HUES64 (cell line): ENCODE results near the gene CTBP2.
A peak's percentile ranks its signal among the peaks of the same experiment; 100 is the strongest.

Experiments
- H3K27ac ChIP-seq: 2 replicates; pipeline ENCODE4 v1.7.0; 2013; ENCODE audit warnings: low read depth, low read length, inconsistent platforms
- H3K27me3 ChIP-seq: 2 replicates; pipeline ENCODE4 v1.6.1; 2013; ENCODE audit warnings: mild to moderate bottlenecking, low read length; ENCODE audit not compliant: insufficient read depth
- H3K36me3 ChIP-seq: 2 replicates; pipeline ENCODE4 v1.6.1; 2013; ENCODE audit warnings: mild to moderate bottlenecking, low read length; ENCODE audit not compliant: insufficient read depth
- H3K4me1 ChIP-seq: 2 replicates; pipeline ENCODE4 v1.6.1; 2013; ENCODE audit warnings: mild to moderate bottlenecking, low read length, moderate library complexity; ENCODE audit not compliant: insufficient read depth
- H3K4me3 ChIP-seq: 2 replicates; pipeline ENCODE4 v1.5.1; 2013; ENCODE audit warnings: mild to moderate bottlenecking, low read length, moderate library complexity
- H3K9ac ChIP-seq: 2 replicates; pipeline ENCODE4 v1.6.1; 2013; ENCODE audit warnings: mild to moderate bottlenecking, low read depth, low read length
- H3K9me3 ChIP-seq: 2 replicates; pipeline ENCODE4 v1.6.1; 2013; ENCODE audit warnings: low read depth, low read length; ENCODE audit not compliant: insufficient read depth
- WGBS: fragments of 150-250, 120-280 bp; methylation state at CpG from one replicate; pipeline ENCODE4 v1.1.7; 2013; ENCODE audit warnings: missing lambda C conversion rate; 5-methylcytosine and 5-hydroxymethylcytosine counted together

Gene CTBP2

GRCh38 chr10:124959564-124959963 lies 200.8 kb downstream of the CTBP2 start:
- Histone ChIP-seq H3K27ac (no peak overlapping the region), H3K4me1 (no peaks in the 10 kb centered on the region), H3K4me3 (no peak overlapping the region), H3K9ac (no peak overlapping the region), H3K27me3 (no peaks in the 10 kb centered on the region), H3K9me3 (no peaks in the 10 kb centered on the region), H3K36me3 (peaks cover 4% of the 10 kb centered on the region; the same call in 1 of the 2 replicates)
- WGBS: 84% methylated on average over 3 of the region's 3 CpGs

DNA sequence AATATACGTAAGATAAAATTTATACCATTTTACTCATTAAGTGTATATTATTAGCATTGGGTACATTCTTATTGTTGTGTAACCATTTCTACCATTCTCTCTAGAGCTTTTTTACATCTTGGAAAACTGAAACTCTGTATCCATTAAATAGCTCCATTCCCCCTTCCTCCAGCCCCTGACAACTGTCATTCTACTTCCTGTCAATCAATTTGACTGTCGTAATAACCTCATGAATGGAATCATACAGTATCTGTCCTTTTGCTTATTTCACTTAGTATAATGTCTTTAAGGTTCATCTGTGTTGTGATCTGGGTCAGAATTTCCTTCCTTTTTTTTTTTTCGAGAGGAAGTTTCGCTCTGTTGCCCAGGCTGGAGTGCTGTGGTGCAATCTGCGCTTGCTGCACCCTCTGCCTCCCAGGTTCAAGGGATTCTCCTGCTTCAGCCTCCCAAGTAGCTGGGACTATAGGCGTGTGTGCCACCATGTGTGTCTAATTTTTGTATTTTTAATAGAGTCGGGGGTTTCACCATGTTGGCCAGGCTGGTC lies 202.9 kb downstream of the CTBP2 start:
- Histone ChIP-seq H3K9me3 (no peaks in the 10 kb centered on the region), H3K27me3 (no peaks in the 10 kb centered on the region), H3K4me3 (no peak overlapping the region), H3K4me1 (no peaks in the 10 kb centered on the region), H3K27ac (no peak overlapping the region), H3K9ac (no peak overlapping the region), H3K36me3 (peaks cover 1% of the 10 kb centered on the region; the same call in 1 of the 2 replicates)
- WGBS: 95% methylated on average over 6 of the region's 7 CpGs

DNA sequence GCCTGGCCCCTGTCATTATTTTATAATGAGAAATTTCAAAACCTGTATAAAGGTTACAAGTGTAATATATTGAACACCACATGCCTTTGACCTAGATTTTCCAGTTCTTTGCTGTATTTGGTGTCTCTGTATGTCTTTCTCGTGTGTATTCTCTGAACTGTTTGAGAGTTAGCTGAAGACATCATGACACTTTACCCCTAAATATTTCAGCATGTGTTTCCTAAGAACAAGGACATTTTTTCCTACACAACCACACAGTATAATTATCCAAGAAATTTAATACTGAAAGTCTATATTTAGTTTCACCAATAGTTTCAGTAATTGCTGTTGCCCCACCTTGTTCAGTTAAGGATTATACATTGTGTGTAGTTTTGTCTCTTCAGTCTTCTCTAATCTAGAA lies 203.6 kb downstream of the CTBP2 start:
- H3K27ac ChIP-seq: no peak overlapping the region
- WGBS: 100% methylated on average over 1 of the region's 1 CpG
- no peaks in the 10 kb centered on the region for H3K27me3 ChIP-seq
- H3K9me3 ChIP-seq: no peaks in the 10 kb centered on the region
- H3K9ac ChIP-seq: no peak overlapping the region
- H3K4me3 ChIP-seq: no peak overlapping the region
- H3K4me1 ChIP-seq: no peaks in the 10 kb centered on the region
- H3K36me3 ChIP-seq: no peaks in the 10 kb centered on the region

DNA sequence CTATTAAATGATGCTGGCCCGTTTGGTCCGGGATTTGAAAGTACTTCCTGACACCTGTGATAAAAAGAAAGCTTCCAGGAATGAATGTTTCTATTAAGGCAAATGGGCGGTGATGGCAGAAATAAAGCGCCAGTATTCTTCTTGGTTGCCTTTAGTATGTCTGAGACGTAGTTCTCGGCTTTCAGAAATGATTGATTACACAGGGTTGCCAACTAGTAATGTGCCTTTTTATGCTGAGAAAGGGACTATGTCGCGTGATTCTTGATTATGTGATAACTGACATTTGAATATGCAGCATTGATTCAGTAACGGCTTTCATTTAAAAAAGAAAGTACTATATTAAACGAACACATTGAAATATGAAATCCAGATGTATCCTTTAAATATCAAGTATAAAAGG lies 204.5 kb downstream of the CTBP2 start:
- Histone ChIP-seq H3K27me3 (no peaks in the 10 kb centered on the region), H3K27ac (no peak overlapping the region), H3K9ac (no peak overlapping the region), H3K4me3 (no peak overlapping the region), H3K4me1 (no peaks in the 10 kb centered on the region), H3K9me3 (no peaks in the 10 kb centered on the region), H3K36me3 (no peaks in the 10 kb centered on the region)
- 95% methylated on average over 9 of the region's 10 CpGs for WGBS

DNA sequence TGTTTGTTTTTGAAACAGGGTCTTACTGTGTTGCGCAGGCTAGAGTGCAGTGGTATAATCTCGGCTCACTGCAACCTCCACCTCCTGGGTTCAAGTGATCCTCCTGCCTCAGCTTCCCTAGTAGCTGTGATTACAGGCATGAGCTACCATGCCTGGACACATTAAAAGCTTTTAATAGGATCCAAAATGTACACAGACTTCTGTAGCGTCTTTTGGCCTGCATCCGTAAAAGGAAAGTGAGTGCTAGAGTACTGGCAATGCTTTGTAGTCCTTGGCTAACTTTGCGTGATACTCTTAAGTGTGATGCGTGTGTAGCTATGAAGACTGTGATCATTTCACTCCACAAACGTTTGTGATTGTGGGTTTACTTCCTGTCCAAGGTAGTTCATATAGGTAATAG lies 205.1 kb downstream of the CTBP2 start:
- no peaks in the 10 kb centered on the region for H3K9me3 ChIP-seq
- no peaks in the 10 kb centered on the region for H3K36me3 ChIP-seq
- H3K4me1 ChIP-seq: no peaks in the 10 kb centered on the region
- H3K27me3 ChIP-seq: no peaks in the 10 kb centered on the region
- no peak overlapping the region for H3K9ac ChIP-seq
- WGBS: 84% methylated on average over 7 of the region's 7 CpGs
- H3K27ac ChIP-seq: no peak overlapping the region
- no peak overlapping the region for H3K4me3 ChIP-seq

- Histone ChIP-seq H3K4me3 (no peak overlapping the region), H3K9me3 (no peaks in the 10 kb centered on the region), H3K4me1 (no peaks in the 10 kb centered on the region), H3K9ac (no peak overlapping the region), H3K27ac (no peak overlapping the region), H3K36me3 (no peaks in the 10 kb centered on the region), H3K27me3 (no peaks in the 10 kb centered on the region)
- WGBS: 94% methylated on average over 3 of the region's 3 CpGs
These were observed 206.9 kb downstream of the CTBP2 start for GRCh38 chr10:124953421-124953820.

DNA sequence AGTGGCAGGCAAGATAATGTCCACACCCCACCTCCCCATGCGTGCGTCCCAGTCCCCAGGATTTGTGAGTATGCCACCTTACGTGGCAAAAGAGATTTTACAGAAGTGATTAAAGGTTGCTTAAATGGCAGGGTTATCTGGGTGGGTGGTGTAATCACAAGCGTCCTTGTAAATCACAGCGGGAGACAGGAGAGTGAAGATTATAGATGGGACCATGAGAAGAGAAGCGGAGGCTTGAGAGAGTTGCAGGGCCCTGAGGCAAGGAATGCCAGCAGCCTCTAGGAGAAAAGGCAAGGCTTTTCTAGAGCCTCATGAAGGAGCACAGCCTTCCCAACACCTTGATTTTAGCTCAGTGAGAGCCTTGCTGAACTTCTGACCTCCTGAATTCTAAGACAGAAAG lies 208.2 kb downstream of the CTBP2 start:
- H3K9ac ChIP-seq: no peak overlapping the region
- peaks cover 5% of the 10 kb centered on the region for H3K36me3 ChIP-seq
- H3K4me3 ChIP-seq: no peak overlapping the region
- no peaks in the 10 kb centered on the region for H3K4me1 ChIP-seq
- H3K27ac ChIP-seq: no peak overlapping the region
- H3K27me3 ChIP-seq: no peaks in the 10 kb centered on the region
- 86% methylated on average over 6 of the region's 6 CpGs for WGBS
- H3K9me3 ChIP-seq: no peaks in the 10 kb centered on the region

GRCh38 chr10:124949543-124949942 lies 210.8 kb downstream of the CTBP2 start:
- Histone ChIP-seq H3K27me3 (no peaks in the 10 kb centered on the region), H3K4me3 (no peak overlapping the region)
- 98% methylated on average over 5 of the region's 5 CpGs for WGBS

GRCh38 chr10:124946945-124947344 lies 213.4 kb downstream of the CTBP2 start:
- no peaks in the 10 kb centered on the region for H3K27me3 ChIP-seq
- WGBS: 95% methylated on average over 2 of the region's 2 CpGs

More at GRCh38 chr10:124949543-124949942, 210.8 kb downstream of the CTBP2 start:
- no peaks in the 10 kb centered on the region for H3K9me3 ChIP-seq
- H3K4me1 ChIP-seq: peaks cover 16% of the 10 kb centered on the region
- H3K36me3 ChIP-seq: peaks cover 5% of the 10 kb centered on the region
- no peak overlapping the region for H3K9ac ChIP-seq
- no peak overlapping the region for H3K27ac ChIP-seq

GRCh38 chr10:124944982-124945381 lies 215.4 kb downstream of the CTBP2 start:
- no peak overlapping the region for H3K4me3 ChIP-seq
- H3K9ac ChIP-seq: no peak overlapping the region
- peaks cover 30% of the 10 kb centered on the region for H3K4me1 ChIP-seq
- no peaks in the 10 kb centered on the region for H3K9me3 ChIP-seq
- H3K27me3 ChIP-seq: no peaks in the 10 kb centered on the region
- WGBS: 85% methylated on average over 1 of the region's 2 CpGs
- peak overlapping the region; percentile 47; the same call in 1 of the 2 replicates for H3K27ac ChIP-seq
- H3K36me3 ChIP-seq: peaks cover 11% of the 10 kb centered on the region

More at GRCh38 chr10:124946945-124947344, 213.4 kb downstream of the CTBP2 start:
- H3K4me3 ChIP-seq: no peak overlapping the region
- H3K36me3 ChIP-seq: peaks cover 11% of the 10 kb centered on the region
- no peak overlapping the region for H3K9ac ChIP-seq
- no peaks in the 10 kb centered on the region for H3K9me3 ChIP-seq
- H3K27ac ChIP-seq: no peak overlapping the region
- peaks cover 30% of the 10 kb centered on the region for H3K4me1 ChIP-seq

- H3K9ac ChIP-seq: no peak overlapping the region
- H3K27me3 ChIP-seq: no peaks in the 10 kb centered on the region
- no peak overlapping the region for H3K4me3 ChIP-seq
- peaks cover 30% of the 10 kb centered on the region for H3K4me1 ChIP-seq
- WGBS: 94% methylated on average over 8 of the region's 9 CpGs
- peaks cover 11% of the 10 kb centered on the region for H3K36me3 ChIP-seq
- no peaks in the 10 kb centered on the region for H3K9me3 ChIP-seq
- no peak overlapping the region for H3K27ac ChIP-seq
These were observed 216.9 kb downstream of the CTBP2 start for GRCh38 chr10:124943301-124944092.
